Right kidney (tissue), 1 donor: ENCODE measurements around the gene CCDC141.

Source experiments
- DNase-seq: peaks from one replicate; pipeline ENCODE4 v3.0.0-alpha.2; 2016

Gene CCDC141

GRCh38 chr2:178978667-178979066 is 71.3 kb downstream of the CCDC141 start:
- DNase-seq, result no peak

GRCh38 chr2:178976351-178976750 is 73.6 kb downstream of the CCDC141 start:
- DNase-seq, result no peak

- DNase-seq, result no peak
Measured at GRCh38 chr2:178962805-178963433, 87.0 kb downstream of the CCDC141 start.

- DNase-seq, result no peak
Measured at GRCh38 chr2:178962152-178962551, 87.8 kb downstream of the CCDC141 start.

DNA sequence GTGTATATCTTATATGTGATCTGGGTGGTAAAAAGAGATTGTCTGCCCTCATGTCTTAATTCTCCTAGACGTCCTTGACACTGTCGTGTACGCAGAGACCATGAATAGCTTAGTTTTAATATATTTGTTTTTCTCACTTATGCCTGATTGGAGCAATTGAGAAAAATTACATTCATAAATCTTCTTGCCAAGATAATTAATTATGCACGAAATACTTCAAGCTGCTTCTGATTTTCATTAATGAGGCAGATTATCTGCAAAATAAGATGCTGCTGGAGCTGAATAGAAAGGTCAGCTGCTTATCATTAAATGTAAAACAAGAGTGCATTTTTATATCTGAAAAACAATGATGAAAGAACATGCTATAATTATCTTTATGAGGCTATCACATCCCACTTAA is 95.9 kb downstream of the CCDC141 start:
- DNase-seq, result no peak

- no peak for DNase-seq
Measured at GRCh38 chr2:178951266-178952006, 98.5 kb downstream of the CCDC141 start.

DNA sequence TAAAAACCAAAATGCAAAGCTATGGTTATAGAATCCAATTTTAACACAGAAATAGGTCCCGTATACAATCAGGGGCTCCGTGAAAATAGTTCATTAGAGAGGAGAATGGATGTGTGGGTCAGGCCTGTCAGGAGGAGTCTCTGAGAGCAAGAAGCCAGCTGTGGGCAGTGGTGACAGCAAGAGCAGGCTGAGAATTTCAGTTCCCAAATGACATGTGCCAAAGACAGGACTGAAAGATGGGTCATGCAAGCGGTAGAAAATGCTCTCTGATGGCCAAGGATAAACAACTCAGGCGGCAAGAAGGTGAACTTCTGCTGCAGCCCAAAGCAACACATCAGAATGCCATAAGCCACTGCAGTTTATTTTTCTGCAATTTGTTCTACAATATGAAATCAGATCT is 100.4 kb downstream of the CCDC141 start:
- DNase-seq, result no peak

DNA sequence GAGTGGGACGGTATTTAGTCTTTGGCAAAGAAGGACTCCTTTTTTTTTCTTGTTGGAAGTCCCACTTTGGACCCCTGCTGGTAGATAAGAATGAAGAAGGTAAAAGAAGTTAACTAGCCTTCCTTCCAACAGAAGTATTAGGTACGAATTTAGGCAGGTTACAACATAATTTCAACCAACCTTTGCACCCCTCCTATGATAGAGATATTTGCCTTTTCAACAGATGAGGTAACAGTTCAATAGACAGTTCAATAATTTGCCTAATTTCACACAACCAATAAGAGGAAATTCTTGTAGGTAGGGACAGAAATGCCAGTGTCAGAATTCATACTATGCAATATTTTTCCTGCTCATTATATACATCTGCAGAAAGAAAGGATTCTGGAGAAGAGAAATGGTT is 100.8 kb downstream of the CCDC141 start:
- DNase-seq, result no peak

DNA sequence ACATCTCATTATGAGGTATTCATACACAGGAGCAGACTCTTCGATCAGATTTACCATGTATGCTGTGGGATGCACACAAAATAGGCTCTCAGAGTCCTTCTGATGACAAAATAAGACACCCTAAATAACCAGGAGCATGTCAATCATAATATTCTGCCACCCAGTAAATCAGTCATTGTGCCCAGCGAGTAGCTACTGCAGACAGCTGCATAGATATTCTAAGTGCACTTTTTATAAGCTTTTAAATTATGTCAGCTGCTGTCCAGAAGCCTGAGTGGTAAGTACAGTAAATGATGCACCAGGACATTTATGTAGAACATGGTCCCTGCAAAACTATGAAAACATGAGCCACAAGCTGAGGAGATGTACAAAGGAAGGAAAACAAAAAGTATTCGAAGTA is 102.9 kb downstream of the CCDC141 start:
- no peak for DNase-seq

DNA sequence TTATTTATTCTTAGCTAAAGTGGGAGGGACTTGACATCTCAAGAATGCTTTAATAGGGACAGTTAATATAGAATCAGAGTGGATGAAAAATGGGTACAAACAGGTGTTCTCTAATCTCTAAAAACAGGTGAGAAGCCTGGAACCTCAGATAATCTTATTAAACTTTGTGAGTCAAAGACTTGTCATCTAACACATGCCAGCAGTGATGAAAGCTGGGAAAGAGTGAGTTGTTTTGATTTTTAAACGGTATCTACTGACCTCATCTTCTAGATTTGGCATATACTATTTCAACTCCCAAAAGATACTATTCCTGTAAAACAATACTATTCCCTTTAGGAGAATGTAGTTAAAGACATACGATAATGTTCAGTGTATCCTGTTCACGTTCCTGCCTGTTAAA is 103.4 kb downstream of the CCDC141 start:
- DNase-seq, result no peak

- no peak for DNase-seq
Measured at GRCh38 chr2:178943745-178944144, 106.2 kb downstream of the CCDC141 start.

- DNase-seq, result no peak
Measured at GRCh38 chr2:178934571-178934970, 115.4 kb downstream of the CCDC141 start.

DNA sequence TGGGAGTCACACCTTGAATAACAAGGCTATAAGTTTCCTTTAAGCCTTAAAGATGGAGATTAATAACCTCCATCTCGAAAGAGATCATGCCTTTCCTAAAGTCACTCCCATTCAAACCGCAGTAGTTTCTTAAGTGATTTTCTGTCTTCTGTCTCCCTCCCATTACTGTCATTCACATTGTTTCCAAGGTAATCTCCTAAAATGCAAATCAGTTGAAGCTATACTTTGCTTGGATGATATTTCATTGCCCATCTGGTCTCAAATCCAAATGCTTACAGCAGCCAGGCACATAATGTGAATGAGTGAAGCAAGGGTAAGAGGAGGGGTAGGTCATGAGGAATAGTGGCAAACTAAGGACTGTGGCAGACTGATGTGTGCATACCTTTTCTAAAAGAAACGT is 116.4 kb downstream of the CCDC141 start:
- no peak for DNase-seq

GRCh38 chr2:178928077-178928476 is 121.9 kb downstream of the CCDC141 start:
- DNase-seq, result no peak

DNA sequence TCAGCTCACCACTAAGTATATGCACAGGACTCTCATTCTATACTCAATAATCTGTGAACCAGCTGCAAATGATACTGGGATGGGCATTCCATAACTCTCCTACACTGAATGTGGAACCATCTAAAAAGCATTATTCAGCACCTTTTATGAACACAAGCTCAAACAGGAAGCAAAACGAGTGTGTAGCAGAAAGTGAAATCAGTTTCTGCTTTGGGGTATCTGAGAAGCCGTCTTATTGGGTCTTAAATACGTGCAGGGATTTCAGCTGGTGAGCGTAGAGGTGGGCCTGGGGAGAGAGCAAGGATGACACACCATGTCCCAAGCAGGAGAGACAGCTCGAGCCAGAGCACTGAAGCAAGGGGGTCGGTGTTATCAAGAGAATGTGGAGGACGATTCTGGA is 122.8 kb downstream of the CCDC141 start:
- DNase-seq, result no peak

DNA sequence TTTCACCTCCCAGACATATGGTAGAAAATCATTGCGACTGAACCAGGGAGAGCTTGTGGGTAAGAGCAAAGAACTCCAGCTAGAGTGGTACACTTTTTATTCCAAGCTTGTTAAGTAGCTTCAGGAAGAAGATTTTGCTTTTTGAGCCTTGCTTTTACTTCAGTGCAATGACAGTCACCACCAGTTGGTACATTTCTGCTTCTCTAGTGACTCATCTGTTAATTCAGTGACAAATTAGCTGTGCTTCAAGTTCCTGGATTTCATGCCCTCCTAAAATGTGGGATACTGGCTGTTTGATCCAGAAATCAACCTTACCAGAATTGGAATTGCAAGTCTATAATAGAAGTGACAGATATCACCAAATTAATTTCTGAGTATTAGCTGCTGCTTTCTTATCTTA is 125.1 kb downstream of the CCDC141 start:
- DNase-seq, result no peak

DNA sequence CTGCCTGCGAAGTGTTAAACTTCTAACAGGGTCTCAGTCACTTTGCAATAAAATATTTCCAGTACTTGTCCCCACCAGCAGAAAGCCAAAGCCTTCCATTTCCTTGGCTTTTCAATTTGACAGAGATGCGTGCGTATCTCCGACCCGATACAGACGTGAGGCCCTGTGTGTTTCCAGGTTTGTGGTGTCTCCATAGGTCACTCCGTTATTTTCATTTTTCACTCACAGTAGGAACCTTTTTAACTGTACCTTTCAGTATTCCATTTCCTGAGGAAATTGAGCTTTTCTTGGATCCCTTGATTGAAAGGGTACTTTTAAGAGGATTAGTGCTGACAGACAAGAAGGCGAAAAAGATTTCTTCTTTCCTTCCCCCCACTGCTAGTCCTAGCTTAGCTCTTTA is 126.4 kb downstream of the CCDC141 start:
- DNase-seq, result no peak

- no peak for DNase-seq
Measured at GRCh38 chr2:178920916-178921513, 128.9 kb downstream of the CCDC141 start.

DNA sequence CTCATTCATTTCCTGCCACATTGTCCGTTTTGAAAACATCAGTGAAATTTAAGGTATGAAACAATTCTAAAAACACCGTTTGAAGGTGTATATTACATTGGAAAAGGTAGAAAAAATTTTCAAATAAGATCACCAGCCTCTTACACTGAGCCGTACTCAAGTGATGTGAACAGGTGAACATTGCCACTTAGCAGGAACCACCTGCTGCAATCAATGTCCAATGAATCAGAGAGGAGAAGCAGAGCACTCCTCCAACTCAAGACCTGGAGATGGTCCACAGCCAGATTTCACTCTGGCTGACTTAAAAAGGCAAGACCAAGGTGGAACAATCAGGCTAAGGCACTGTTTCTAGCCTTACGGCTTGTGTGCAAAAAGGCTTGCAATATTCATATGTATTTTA is 132.4 kb downstream of the CCDC141 start:
- DNase-seq, result no peak

GRCh38 chr2:178915423-178916173 is 134.3 kb downstream of the CCDC141 start:
- DNase-seq, result no peak

GRCh38 chr2:178914259-178914849 is 135.6 kb downstream of the CCDC141 start:
- DNase-seq, result peak; percentile 8

GRCh38 chr2:178913049-178913441 is 136.9 kb downstream of the CCDC141 start:
- DNase-seq, result no peak
